Measurements from ENCODE around the gene PLA2G4E. TPM values are rescaled to one million over a fixed set of nuclear protein-coding genes. Genes with fewer than 3 reads are reported as not detected.

Gene PLA2G4E
- total RNA-seq, 1 donor from 2014 or later, result not detected

DNA sequence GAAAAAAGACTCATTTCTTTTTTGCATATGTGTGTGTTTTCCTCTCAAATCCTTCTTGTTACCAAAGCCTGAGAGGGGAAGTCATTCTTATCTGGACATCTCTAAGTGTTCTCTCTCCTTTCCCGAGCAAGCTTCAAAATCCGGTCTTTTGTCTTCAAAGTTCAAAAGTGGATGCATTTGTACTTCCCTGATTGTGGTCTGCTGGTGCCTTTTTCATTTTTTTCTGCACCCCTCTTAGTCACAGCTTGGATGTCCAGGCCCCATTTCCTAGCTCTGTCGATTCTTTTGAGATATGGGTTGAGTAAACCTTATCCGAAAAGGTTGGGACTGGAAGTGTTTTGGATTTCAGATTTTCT lies 83.3 kb downstream of the PLA2G4E start:
- DNase-seq (ENCODE audit: low read depth), result no peak
- no peak overlapping the region for H3K4me3 ChIP-seq (ENCODE audit: low read depth, low read length)
- TF ChIP-seq, protein P1, sequence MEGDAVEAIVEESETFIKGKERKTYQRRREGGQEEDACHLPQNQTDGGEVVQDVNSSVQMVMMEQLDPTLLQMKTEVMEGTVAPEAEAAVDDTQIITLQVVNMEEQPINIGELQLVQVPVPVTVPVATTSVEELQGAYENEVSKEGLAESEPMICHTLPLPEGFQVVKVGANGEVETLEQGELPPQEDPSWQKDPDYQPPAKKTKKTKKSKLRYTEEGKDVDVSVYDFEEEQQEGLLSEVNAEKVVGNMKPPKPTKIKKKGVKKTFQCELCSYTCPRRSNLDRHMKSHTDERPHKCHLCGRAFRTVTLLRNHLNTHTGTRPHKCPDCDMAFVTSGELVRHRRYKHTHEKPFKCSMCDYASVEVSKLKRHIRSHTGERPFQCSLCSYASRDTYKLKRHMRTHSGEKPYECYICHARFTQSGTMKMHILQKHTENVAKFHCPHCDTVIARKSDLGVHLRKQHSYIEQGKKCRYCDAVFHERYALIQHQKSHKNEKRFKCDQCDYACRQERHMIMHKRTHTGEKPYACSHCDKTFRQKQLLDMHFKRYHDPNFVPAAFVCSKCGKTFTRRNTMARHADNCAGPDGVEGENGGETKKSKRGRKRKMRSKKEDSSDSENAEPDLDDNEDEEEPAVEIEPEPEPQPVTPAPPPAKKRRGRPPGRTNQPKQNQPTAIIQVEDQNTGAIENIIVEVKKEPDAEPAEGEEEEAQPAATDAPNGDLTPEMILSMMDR (conservative IDR thresholded peaks at IDR 0.05; ENCODE audit: low read depth, low read length), result no peak

DNA sequence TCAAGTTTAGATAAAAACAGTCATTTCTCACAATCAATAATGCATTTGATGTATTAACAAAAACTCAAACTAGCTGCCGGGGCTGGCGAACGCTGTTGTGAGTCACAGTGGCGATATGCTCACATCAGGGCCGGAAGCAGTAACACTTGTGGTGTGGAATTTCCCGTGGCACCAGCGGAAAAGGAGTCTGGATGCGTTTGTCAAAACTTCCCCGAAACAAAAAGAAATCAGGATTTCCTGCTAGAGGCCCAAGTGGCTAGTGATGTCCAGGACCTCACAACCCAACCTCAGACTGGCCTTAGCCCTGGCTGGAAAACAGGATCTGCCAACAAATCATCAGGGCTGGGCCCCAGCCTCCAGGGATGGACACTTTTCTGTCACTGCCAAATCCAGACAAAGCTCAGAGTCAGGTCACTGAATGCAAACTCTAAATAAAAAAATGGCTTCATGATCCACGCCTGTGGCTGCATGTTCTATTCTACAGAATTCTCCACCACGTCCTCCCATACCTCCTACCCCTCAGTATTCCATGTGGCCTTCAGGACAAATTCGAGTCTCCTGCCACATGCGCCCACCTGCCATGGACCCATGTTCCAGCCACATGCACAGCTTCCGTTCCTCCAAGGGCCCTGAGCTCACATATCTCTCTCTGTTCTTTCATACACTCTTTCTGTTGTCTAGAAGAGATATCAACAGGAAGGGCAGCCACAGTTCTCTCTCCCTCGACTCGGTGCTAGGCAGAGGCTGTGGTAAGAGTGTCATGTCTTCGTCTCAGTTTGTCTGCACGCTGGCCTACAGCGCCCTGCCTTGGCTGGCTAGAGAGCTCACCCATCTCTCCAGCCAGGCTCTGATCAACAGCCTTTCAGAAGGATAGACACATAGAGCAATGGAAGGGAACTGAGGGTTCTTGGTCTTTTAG lies 83.9 kb downstream of the PLA2G4E start:
- TF ChIP-seq, protein P1 (conservative IDR thresholded peaks at IDR 0.05; ENCODE audit: low read depth, low read length), result no peak
- H3K4me3 ChIP-seq (ENCODE audit: low read depth, low read length), result no peak overlapping the region
- no peak for DNase-seq (ENCODE audit: low read depth)

DNA sequence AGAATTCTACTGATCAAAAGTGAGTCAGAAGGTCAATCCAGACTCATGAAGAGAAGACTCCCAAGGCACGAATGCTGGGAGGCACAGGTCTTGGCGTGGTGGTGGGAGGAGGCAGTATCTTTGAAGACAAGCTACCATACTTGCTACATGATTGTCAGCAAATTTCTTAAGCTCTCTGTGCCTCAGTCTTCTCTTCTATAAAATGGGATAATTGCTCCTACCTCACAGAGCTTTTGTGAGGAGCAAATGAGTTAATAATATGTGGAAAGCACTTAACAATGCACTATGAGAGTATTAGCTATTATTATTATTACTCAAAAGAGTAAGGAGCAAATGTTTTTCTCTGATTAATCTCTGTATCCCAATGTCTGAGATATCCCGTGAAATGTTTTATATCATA lies 84.7 kb downstream of the PLA2G4E start:
- no peak overlapping the region for H3K4me3 ChIP-seq (ENCODE audit: low read depth, low read length)
- TF ChIP-seq, protein P1 (conservative IDR thresholded peaks at IDR 0.05; ENCODE audit: low read depth, low read length), result no peak
- no peak for DNase-seq (ENCODE audit: low read depth)

DNA sequence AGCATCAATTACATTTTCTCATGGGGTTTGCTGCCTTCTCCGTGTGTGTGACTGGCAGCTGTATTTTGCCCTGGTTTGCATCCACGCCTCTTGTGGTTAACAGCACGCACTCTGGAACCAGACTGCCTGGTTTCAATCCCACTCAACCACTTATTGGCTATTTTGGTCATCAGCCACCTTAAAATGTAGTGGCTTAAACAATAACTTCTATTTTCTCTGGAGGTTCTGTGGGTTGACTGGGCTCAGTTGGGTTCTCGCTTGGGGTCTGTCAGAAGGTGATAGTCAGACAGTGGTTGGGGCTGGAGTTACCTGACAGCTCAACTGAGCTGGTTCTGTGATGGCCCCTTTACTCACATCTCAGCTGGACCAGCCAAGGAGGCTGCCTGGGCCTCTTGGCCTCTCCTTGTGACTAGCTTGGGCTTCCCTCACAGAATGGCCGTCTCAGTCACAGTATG lies 85.2 kb downstream of the PLA2G4E start:
- TF ChIP-seq, protein P1 (conservative IDR thresholded peaks at IDR 0.05; ENCODE audit: low read depth, low read length), result no peak
- DNase-seq (ENCODE audit: low read depth), result no peak
- H3K4me3 ChIP-seq (ENCODE audit: low read depth, low read length), result no peak overlapping the region

DNA sequence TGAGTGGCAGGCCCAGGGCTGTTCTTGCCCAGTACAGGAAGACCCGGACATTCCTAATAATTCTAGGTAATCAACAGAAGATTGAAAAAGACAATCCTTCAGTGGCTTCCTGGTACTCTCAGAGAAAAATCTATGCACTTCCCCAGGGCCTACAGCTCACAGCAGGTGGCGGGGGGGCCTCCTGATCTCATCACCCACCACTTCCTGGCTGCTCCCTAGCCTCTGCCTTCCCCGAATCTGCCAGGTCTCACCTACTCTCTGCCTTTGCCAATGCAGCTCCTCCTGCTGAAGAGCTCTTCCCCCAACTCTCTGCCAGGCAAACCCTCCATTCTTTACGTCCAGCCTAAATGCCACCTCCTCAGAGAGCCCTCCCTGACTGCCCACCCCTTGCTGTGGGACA lies 86.0 kb downstream of the PLA2G4E start:
- no peak for DNase-seq (ENCODE audit: low read depth)
- H3K4me3 ChIP-seq (ENCODE audit: low read depth, low read length), result no peak overlapping the region
- TF ChIP-seq, protein P1 (conservative IDR thresholded peaks at IDR 0.05; ENCODE audit: low read depth, low read length), result no peak

DNA sequence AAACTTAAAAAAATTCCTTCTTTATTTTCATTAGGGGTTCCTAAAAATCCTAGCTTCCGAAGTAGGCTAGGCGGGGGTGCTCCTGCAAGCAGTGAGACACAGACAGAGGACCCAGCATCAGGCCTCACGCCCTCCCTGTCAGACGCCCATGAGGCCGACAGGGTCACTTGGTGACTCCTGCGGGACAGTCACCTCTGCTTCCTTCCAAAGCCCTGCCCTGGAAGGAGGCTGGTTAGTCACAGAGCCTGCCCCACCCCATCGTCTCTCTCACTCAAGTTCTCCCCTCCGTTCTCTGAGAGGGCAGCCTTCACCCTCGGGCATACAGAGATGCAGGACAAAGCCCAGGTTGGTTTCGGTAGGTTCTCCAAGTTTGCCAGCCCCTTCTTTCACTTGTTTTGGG lies 87.1 kb downstream of the PLA2G4E start:
- no peak overlapping the region for H3K4me3 ChIP-seq (ENCODE audit: low read depth, low read length)
- TF ChIP-seq, protein P1 (conservative IDR thresholded peaks at IDR 0.05; ENCODE audit: low read depth, low read length), result no peak
- DNase-seq (ENCODE audit: low read depth), result no peak

DNA sequence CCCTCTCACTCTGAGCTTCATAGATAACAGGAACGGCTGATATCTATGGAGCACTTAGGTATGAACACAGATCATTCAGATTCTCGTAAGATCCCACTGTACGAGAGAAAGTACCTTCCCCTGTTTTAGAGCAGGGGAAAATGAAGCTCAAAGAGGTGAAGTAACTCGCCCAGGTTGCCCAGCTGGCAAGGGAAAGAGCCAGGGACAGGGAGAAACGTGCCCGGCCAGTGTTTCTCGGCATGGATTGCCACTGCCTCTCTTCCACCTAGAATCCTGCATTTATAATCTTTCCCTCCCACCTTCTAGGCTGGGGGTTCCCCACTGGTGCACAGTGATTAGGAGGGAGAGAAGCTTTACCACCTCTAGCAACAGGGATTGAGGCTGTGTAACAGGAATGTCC lies 87.5 kb downstream of the PLA2G4E start:
- H3K4me3 ChIP-seq (ENCODE audit: low read depth, low read length), result no peak overlapping the region
- DNase-seq (ENCODE audit: low read depth), result no peak
- TF ChIP-seq, protein P1 (conservative IDR thresholded peaks at IDR 0.05; ENCODE audit: low read depth, low read length), result no peak

Data from epithelial cell of proximal tubule (primary cell).